Activated T-helper 1 cell treated with anti-CD3 and anti-CD28 coated beads, Interleukin-12 subunit alpha, Interleukin-12 subunit beta, Interleukin-2, Interleukin-4 antibody, amounts not matched to agents 30 ng/mL and 10 ng/mL and 1 ng/mL, durations not matched to agents 14 hours and 24 hours and 36 hours (primary cell): ENCODE data around the gene TOM1L2. TPM values are rescaled to one million over a fixed set of nuclear protein-coding genes. Genes with fewer than 3 reads are reported as not detected.
"Not testable (repeated sequence)": the region's sequence is repeated elsewhere in the genome, so short reads cannot be mapped to it uniquely, and the experiment has no call there.

Experiments used
- DNase-seq: peaks from one replicate; pipeline ENCODE4 v3.0.0; 2021; ENCODE audit warnings: low spot score
- H3K27ac Mint-ChIP-seq: one replicate; pipeline ENCODE4 v1.8.0; 2021; ENCODE audit warnings: mild to moderate bottlenecking, mixed read lengths
- H3K27me3 Mint-ChIP-seq: one replicate; pipeline ENCODE4 v1.8.0; 2022; ENCODE audit warnings: mild to moderate bottlenecking, moderate library complexity, mixed read lengths; ENCODE audit not compliant: insufficient read depth
- H3K36me3 Mint-ChIP-seq: one replicate; pipeline ENCODE4 v1.8.0; 2021; ENCODE audit warnings: low read depth, mixed read lengths
- H3K4me1 Mint-ChIP-seq: one replicate; pipeline ENCODE4 v1.8.0; 2021; ENCODE audit warnings: low read depth, mixed read lengths
- H3K4me3 Mint-ChIP-seq: one replicate; pipeline ENCODE4 v1.8.0; 2021; ENCODE audit warnings: mild to moderate bottlenecking, moderate library complexity, mixed read lengths
- H3K9me3 Mint-ChIP-seq: one replicate; pipeline ENCODE4 v1.8.0; 2021; ENCODE audit warnings: mixed read lengths
- intact Hi-C: fragments of 100-400 bp; cut with micrococcal nuclease; formaldehyde crosslinking; loops from one replicate; pipeline ENCODE4 v1.15.1; 2024
- total RNA-seq: library from RNA; stranded (reverse); gene quantifications from 2 replicates; pipeline ENCODE4 v1.2.3, GENCODE V29; 2022

The TOM1L2 gene
- total RNA-seq, 1 donor from 2014 or later: 10.2 TPM

GRCh38 chr17:17810084-17810894, 161.9 kb downstream of the TOM1L2 start:
- Mint-ChIP-seq H3K27me3 (no peaks in the 10 kb centered on the region), H3K4me1 (peaks cover 5% of the 10 kb centered on the region), H3K27ac (no peak overlapping the region), H3K4me3 (no peak overlapping the region), H3K36me3 (peaks cover 25% of the 10 kb centered on the region), H3K9me3 (no peaks in the 10 kb centered on the region)
- DNase-seq: no peak
- intact Hi-C loops: loop anchor here (5.0 kb wide), 1 partner anchor 222 kb away; no protein-coding TSS in a partner anchor

DNA sequence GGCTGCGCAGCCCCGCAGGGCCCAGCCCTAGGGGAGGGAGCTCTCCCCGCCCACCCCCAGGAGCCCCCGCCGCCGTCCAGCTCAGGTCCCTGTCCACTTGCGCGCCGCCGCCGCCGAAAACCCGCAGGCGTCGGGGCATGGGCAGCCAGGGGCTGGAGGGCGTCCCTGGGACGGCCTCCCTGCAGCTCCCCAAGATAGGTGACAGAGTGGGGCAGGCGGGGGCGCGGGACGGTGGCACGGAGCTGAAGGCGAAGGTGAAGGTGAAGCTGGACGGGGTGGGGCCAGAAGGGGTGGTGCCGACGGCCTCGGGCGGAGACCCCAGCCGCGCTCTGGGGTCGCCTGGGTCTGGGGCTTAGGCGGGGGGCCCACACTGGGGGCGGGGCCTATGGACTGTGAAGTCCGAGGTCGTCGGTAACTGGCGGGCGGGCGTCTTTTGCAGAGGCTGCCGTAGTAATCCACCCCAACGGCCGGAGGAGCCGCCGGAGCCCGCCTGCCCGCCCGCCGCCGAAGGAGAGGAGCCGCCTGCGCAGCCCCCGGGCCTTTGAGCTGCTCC, 162.6 kb downstream of the TOM1L2 start:
- intact Hi-C loops: loop anchor here (5.0 kb wide), 1 partner anchor 223 kb away; no protein-coding TSS in a partner anchor
- no peaks in the 10 kb centered on the region for H3K9me3 Mint-ChIP-seq
- H3K36me3 Mint-ChIP-seq: peaks cover 21% of the 10 kb centered on the region
- H3K4me3 Mint-ChIP-seq: no peak overlapping the region
- H3K27ac Mint-ChIP-seq: no peak overlapping the region
- peaks cover 5% of the 10 kb centered on the region for H3K4me1 Mint-ChIP-seq
- DNase-seq: no peak
- no peaks in the 10 kb centered on the region for H3K27me3 Mint-ChIP-seq

GRCh38 chr17:17808706-17809432, 163.3 kb downstream of the TOM1L2 start:
- Mint-ChIP-seq H3K27me3 (no peaks in the 10 kb centered on the region), H3K9me3 (no peaks in the 10 kb centered on the region), H3K4me1 (peaks cover 5% of the 10 kb centered on the region), H3K36me3 (peaks cover 22% of the 10 kb centered on the region), H3K4me3 (no peak overlapping the region), H3K27ac (no peak overlapping the region)
- no peak for DNase-seq
- intact Hi-C loops: no loop called here

DNA sequence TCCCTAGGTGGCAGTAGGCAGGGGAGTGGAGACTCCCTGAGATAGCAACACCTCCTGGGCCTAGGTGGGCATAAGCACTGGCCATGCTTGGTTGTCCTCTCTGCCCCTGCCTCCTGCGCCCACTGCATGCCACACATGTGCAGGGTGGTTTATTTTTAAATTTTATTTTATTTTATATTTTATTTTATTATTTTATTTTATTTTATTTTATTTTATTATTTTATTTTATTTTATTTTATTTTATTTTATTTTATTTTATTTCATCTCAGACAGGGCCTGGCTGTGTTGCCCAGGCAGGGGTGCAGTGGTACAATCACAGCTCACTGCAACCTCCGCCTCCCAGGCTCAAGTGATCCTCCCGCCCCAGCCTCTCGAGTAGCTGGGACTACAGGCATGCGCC, 164.0 kb downstream of the TOM1L2 start:
- DNase-seq, H3K4me1 Mint-ChIP-seq, H3K27ac Mint-ChIP-seq, H3K27me3 Mint-ChIP-seq, H3K4me3 Mint-ChIP-seq, H3K9me3 Mint-ChIP-seq, intact Hi-C loops: not testable (repeated sequence)
- peaks cover 25% of the 10 kb centered on the region for H3K36me3 Mint-ChIP-seq

DNA sequence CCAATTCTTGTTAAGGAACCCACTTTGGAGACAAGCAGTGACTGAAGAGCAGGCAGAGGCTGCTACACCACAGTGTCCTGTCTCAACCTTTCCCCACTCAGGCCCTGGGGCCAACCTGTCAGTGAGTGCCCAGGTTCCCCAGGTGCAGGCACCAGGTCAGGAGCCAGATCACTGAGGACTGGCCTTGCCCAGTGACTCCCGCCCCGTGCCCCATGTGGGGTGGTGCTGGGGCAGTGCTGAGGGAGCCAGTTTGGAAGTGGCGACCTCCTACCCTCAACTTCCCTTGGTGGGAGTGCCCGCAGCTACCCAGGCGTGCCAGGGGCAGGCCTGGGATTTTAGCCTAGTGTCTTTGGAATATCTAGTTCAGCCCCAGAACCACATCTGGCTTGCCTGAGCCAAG, 164.8 kb downstream of the TOM1L2 start:
- H3K36me3 Mint-ChIP-seq: peaks cover 25% of the 10 kb centered on the region
- peaks cover 5% of the 10 kb centered on the region for H3K4me1 Mint-ChIP-seq
- intact Hi-C loops: no loop called here
- no peak for DNase-seq
- no peaks in the 10 kb centered on the region for H3K9me3 Mint-ChIP-seq
- H3K4me3 Mint-ChIP-seq: no peak overlapping the region
- H3K27me3 Mint-ChIP-seq: no peaks in the 10 kb centered on the region
- no peak overlapping the region for H3K27ac Mint-ChIP-seq

- peaks cover 18% of the 10 kb centered on the region for H3K36me3 Mint-ChIP-seq
- no peaks in the 10 kb centered on the region for H3K27me3 Mint-ChIP-seq
- no peak overlapping the region for H3K4me3 Mint-ChIP-seq
- peaks cover 5% of the 10 kb centered on the region for H3K4me1 Mint-ChIP-seq
- intact Hi-C loops: no loop called here
- H3K9me3 Mint-ChIP-seq: no peaks in the 10 kb centered on the region
- no peak overlapping the region for H3K27ac Mint-ChIP-seq
- DNase-seq: no peak
Observed at GRCh38 chr17:17806611-17807274, 165.5 kb downstream of the TOM1L2 start.

GRCh38 chr17:17806035-17806434, 166.2 kb downstream of the TOM1L2 start:
- Mint-ChIP-seq H3K36me3 (peaks cover 16% of the 10 kb centered on the region), H3K4me1 (peaks cover 5% of the 10 kb centered on the region), H3K27me3 (no peaks in the 10 kb centered on the region), H3K9me3 (no peaks in the 10 kb centered on the region), H3K27ac (peak overlapping the region; percentile 52), H3K4me3 (no peak overlapping the region)
- intact Hi-C loops: no loop called here
- DNase-seq: no peak

DNA sequence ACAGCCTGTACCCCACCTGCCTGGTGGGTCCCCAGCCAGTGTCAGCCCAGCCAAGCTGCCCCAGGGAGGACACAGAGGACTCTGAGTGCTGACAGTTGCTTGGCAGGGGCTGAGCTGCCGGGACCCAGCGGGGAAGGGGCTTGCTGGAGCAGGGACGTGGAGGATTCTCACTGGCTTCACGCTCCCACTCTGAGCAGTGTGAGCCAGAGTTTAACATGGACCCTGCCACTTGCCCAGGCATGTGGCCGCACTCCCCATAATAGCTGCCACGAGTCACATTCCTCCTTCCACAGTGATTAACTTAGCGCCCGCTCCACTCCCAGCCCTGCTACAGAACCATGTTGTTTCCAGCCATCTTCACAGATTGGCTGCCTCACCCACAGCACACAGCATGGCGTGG, 166.6 kb downstream of the TOM1L2 start:
- H3K9me3 Mint-ChIP-seq: no peaks in the 10 kb centered on the region
- H3K27ac Mint-ChIP-seq: peak overlapping the region; percentile 52
- H3K36me3 Mint-ChIP-seq: peaks cover 14% of the 10 kb centered on the region
- H3K27me3 Mint-ChIP-seq: no peaks in the 10 kb centered on the region
- intact Hi-C loops: no loop called here
- peaks cover 5% of the 10 kb centered on the region for H3K4me1 Mint-ChIP-seq
- no peak overlapping the region for H3K4me3 Mint-ChIP-seq
- DNase-seq: no peak

- Mint-ChIP-seq H3K9me3 (no peaks in the 10 kb centered on the region), H3K4me1 (peaks cover 5% of the 10 kb centered on the region), H3K36me3 (peaks cover 14% of the 10 kb centered on the region), H3K27me3 (no peaks in the 10 kb centered on the region), H3K4me3 (no peak overlapping the region), H3K27ac (peak overlapping the region; percentile 70)
- DNase-seq: no peak
- intact Hi-C loops: no loop called here
Observed at GRCh38 chr17:17804007-17804406, 168.2 kb downstream of the TOM1L2 start.

GRCh38 chr17:17801800-17802481, 170.3 kb downstream of the TOM1L2 start:
- Mint-ChIP-seq H3K27ac (no peak overlapping the region), H3K27me3 (no peaks in the 10 kb centered on the region), H3K4me3 (no peak overlapping the region), H3K4me1 (no peaks in the 10 kb centered on the region), H3K9me3 (no peaks in the 10 kb centered on the region), H3K36me3 (peaks cover 13% of the 10 kb centered on the region)
- no peak for DNase-seq
- intact Hi-C loops: no loop called here

DNA sequence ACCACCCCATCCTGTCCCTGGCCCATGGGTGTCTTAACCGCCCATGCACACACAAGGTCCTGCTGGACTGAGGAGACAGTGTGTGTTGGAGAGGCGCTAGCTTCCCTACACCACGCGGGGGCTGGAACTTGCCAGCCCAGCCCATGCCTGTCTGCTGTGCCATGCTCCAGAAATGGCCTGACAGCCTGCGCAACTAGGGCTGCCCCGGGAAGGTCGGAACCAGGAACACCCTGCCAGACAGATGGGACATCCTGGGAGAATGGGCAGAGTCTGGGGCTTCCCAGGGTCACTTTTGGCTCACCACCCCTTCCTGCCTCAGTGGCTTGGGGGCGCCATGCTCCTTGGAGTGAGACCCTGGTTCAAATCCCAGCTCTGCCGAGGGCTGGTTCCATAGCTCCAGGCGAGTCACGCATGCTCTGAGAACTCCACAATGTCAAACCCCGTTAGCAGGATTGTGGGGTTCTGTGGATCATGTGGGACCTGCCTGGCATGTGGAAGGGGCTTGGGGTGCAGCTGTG, 171.6 kb downstream of the TOM1L2 start:
- Mint-ChIP-seq H3K36me3 (peaks cover 6% of the 10 kb centered on the region), H3K9me3 (no peaks in the 10 kb centered on the region), H3K27me3 (no peaks in the 10 kb centered on the region), H3K27ac (no peak overlapping the region), H3K4me3 (no peak overlapping the region), H3K4me1 (no peaks in the 10 kb centered on the region)
- no peak for DNase-seq
- intact Hi-C loops: no loop called here

DNA sequence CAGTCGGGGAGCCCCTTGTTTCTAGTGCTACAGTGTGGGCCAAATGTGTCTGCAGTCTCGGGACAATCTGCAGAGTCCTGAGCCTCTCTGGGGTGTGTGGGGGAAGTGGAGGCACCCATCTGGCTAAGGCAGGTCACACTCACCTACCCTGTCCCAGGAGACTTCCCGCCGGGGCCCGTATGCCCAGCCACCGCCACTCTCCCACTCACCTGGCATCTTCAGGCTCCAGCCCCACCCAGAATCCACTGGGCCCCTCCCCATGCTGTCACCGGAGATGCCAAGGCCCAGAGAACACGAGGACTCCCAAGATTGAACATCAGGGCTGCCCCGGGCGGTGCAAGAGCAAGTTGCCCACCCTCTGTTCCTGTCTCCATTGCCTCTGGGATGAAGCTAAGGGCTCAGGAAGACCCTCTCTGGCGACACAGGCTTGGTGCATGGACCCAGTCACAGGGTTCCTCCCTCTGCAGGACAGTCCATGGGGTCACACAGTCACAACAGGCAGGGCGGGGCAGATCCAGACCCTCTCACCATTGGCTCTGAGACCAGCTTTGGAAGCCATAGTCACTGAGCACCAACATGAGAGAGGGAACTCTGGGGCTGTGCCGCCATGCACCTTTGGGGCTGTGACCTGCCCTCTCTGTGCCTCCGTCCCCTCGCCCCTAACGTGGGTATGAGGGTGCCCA, 173.5 kb downstream of the TOM1L2 start:
- Mint-ChIP-seq H3K9me3 (no peaks in the 10 kb centered on the region), H3K27ac (no peak overlapping the region)
- intact Hi-C loops: no loop called here

More for the DNA sequence above, 173.5 kb downstream of the TOM1L2 start:
- Mint-ChIP-seq H3K4me3 (no peak overlapping the region), H3K27me3 (no peaks in the 10 kb centered on the region), H3K36me3 (peaks cover 7% of the 10 kb centered on the region), H3K4me1 (peaks cover 4% of the 10 kb centered on the region)
- DNase-seq: no peak
